Measurements from ENCODE around the gene FNDC8. TPM values are rescaled to one million over a fixed set of nuclear protein-coding genes. Genes with fewer than 3 reads are reported as not detected.
A peak's percentile ranks its signal among the peaks of the same experiment; 100 is the strongest.

Gene FNDC8
- total and polyA plus RNA-seq, 2 donors (not counting 1 experiment from before 2014, with no cell fraction given): not detected

- H3K4me2 ChIP-seq (replicated peaks; ENCODE audit: low read depth, low read length, poor library complexity, severe bottlenecking): peak overlapping the region; percentile 87
- no peaks in the 10 kb centered on the region for H4K20me1 ChIP-seq (ENCODE audit: control insufficient read depth, insufficient read depth, low read length, poor library complexity, severe bottlenecking)
- Mint-ChIP-seq H3K27me3 (no peaks in the 10 kb centered on the region), H3K9me3 (ENCODE audit: insufficient read depth) (no peaks in the 10 kb centered on the region), H3K4me1 (peaks cover 48% of the 10 kb centered on the region), H3K27ac (peak overlapping the region; percentile 94), H3K4me3 (peak overlapping the region; percentile 94)
- WGBS (ENCODE audit: insufficient coverage): 94% methylated on average over 5 of the region's 8 CpGs
- H3K9ac ChIP-seq (ENCODE audit: low read length): no peak overlapping the region
- H2AFZ ChIP-seq (ENCODE audit: insufficient read depth, low read depth, low read length, poor library complexity, severe bottlenecking): no peak overlapping the region
- TF ChIP-seq EZH2 (IDR thresholded peaks at IDR 0.05; ENCODE audit: borderline replicate concordance, insufficient read depth, low read depth, low read length, poor library complexity, severe bottlenecking) (no peak), CTCF (IDR thresholded peaks at IDR 0.05) (no peak)
- ATAC-seq (ENCODE audit: low read depth) (no peak), DNase-seq (no peak)
- peaks cover 25 to 30% of the 10 kb centered on the region in 2 donors for H3K4me1 ChIP-seq (ENCODE audit: control insufficient read depth in 2 of 2, insufficient read depth in 2 of 2, low read length in 2 of 2)
- H3K4me3 ChIP-seq (ENCODE audit: control extremely low read depth in 1 of 5, extremely low read depth in 1 of 5, insufficient read depth in 1 of 5, low read depth in 2 of 5, low read length in 4 of 5): no peak overlapping the region
- peak overlapping the region in 1 of 2 donors; percentile 92 for H3K27ac ChIP-seq (ENCODE audit: low read length in 2 of 2)
- H3K27me3 ChIP-seq (replicated peaks in 1 of 4; ENCODE audit: control extremely low read depth in 1 of 4, control insufficient read depth in 3 of 4, insufficient read depth in 4 of 4, low read length in 3 of 4): no peaks in the 10 kb centered on the region
- intact Hi-C loops (cut with micrococcal nuclease): no loop called here
- H3K79me2 ChIP-seq (ENCODE audit: control insufficient read depth, insufficient read depth, low read length): peaks cover 71% of the 10 kb centered on the region
- POLR2A ChIA-PET: interaction anchor here (0.9 kb wide), 1 partner anchor 17 kb away, joined by 4 read pairs; no protein-coding TSS in a partner anchor
- no peaks in the 10 kb centered on the region for H3K36me3 ChIP-seq (replicated peaks in 1 of 2; ENCODE audit: control extremely low read depth in 1 of 2, control insufficient read depth in 1 of 2, extremely low read depth in 1 of 2, insufficient read depth in 2 of 2, low read length in 1 of 2)
- no peaks in the 10 kb centered on the region for H3K9me3 ChIP-seq (ENCODE audit: control extremely low read depth in 1 of 3, control insufficient read depth in 2 of 3, insufficient read depth in 1 of 3, low read length in 2 of 3)
- CTCF ChIA-PET: interaction anchor here (1.1 to 1.9 kb wide), 4 partner anchors 12 to 87 kb away, joined by 3 to 10 read pairs (median 4); no protein-coding TSS in a partner anchor
Measured at GRCh38 chr17:35086931-35087573, 34.4 kb upstream of the FNDC8 start.
